Epithelial cell of esophagus (primary cell): ENCODE results near the gene SCUBE1.

ENCODE experiments used
- DNase-seq: peaks from one replicate; pipeline ENCODE4 v3.0.0; 2010; ENCODE audit warnings: low read depth
- H3K4me3 ChIP-seq: 2 replicates; pipeline ENCODE4 v1.5.1; 2011; ENCODE audit warnings: mild to moderate bottlenecking, low read length, control low read depth
- TF ChIP-seq, protein P1 (sequence below): IDR thresholded peaks from 2 replicates; pipeline ENCODE4 v1.5.1; 2011; ENCODE audit warnings: low read depth, mild to moderate bottlenecking, low read length, control low read depth, inconsistent platforms; ENCODE audit not compliant: insufficient read depth; ENCODE audit errors: missing control alignments

Gene SCUBE1

GRCh38 chr22:43170131-43170480 lies 173.1 kb downstream of the SCUBE1 start:
- H3K4me3 ChIP-seq: no peak overlapping the region
- DNase-seq: no peak
- TF ChIP-seq, protein P1, sequence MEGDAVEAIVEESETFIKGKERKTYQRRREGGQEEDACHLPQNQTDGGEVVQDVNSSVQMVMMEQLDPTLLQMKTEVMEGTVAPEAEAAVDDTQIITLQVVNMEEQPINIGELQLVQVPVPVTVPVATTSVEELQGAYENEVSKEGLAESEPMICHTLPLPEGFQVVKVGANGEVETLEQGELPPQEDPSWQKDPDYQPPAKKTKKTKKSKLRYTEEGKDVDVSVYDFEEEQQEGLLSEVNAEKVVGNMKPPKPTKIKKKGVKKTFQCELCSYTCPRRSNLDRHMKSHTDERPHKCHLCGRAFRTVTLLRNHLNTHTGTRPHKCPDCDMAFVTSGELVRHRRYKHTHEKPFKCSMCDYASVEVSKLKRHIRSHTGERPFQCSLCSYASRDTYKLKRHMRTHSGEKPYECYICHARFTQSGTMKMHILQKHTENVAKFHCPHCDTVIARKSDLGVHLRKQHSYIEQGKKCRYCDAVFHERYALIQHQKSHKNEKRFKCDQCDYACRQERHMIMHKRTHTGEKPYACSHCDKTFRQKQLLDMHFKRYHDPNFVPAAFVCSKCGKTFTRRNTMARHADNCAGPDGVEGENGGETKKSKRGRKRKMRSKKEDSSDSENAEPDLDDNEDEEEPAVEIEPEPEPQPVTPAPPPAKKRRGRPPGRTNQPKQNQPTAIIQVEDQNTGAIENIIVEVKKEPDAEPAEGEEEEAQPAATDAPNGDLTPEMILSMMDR: no peak

DNA sequence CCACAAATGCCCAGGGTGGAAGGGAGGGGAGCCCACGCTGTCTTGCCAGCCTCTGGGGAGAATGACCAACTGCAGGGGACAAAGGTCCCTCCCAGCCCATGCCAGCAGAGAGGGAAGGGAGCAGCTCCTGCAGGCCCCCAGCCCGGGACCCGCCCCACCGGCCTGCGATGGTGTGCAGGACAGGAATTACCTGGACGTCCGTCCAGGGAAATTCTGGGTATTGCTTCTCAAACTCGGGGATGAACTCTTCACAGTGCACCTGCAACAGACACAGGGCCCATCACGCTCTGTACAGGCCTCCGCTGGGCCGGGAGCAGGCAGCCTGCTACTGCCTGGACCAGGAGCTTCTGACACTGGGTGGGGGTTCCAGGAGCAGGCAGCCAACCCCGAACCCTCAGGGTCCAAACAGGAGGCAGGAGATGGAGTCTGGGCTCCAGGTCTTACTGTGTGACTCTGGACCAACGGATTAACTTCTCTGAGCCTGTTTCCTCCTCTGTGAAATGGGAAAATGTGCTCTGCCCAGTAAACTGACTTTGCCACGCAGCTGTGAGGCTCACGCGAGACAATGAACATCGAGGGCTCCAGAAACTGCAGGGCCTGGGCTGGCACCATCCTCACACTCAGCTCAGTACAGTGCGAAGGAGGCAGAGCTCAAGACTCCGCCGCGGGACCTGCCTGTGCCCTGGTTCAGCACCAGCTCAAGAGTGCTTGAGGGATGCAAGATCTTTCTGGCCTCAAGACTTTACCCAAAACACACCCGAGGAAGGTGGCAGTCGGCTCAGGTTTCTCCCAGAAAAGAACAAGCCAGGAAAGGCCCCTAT lies 173.7 kb downstream of the SCUBE1 start:
- no peak overlapping the region for H3K4me3 ChIP-seq
- TF ChIP-seq, protein P1: no peak

GRCh38 chr22:43168471-43169309 lies 174.5 kb downstream of the SCUBE1 start:
- TF ChIP-seq, protein P1: no peak
- no peak for DNase-seq
- no peak overlapping the region for H3K4me3 ChIP-seq

More for the DNA sequence above, 173.7 kb downstream of the SCUBE1 start:
- no peak for DNase-seq

- TF ChIP-seq, protein P1: no peak
- DNase-seq: no peak
- H3K4me3 ChIP-seq: no peak overlapping the region
Observed at GRCh38 chr22:43167001-43167589, 176.1 kb downstream of the SCUBE1 start.

DNA sequence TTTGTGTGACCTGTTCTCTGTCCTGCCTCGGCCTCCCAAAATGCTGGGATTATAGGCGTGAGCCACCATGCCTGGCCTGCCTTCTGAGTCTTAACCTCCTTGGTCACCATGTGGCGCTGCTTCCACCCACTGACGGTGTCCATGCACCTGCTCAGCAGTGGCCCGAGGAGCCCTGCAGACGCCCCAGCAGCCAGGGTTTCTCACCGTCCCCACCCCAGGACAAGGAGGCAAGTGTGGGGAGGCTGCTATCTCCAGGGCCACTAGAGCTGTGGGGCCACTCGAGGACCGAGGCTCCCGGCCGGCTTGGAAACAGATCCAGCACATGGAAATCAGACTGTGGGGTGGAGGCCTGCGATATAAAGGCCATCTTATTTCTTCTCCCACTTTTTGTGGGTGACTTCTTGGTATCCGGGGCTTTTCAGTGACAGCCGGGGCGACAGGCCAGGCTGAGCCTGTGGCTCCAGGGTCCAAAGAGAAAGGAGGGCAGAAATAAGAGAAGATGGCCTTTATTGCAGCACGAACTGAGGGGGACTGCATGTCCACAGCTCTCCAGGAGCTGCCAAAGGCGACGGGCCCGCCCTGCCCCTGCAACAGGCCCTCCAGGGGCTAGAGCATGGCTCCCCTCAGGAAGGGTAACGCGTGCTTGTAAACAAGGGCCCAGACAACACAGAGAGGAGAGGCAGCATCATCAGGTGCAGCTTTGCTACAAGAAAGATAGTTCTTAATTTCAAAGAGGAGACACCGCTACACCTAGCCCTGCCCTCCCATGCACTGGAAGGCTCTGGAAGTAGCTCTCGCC lies 176.8 kb downstream of the SCUBE1 start:
- no peak overlapping the region for H3K4me3 ChIP-seq
- no peak for DNase-seq
- TF ChIP-seq, protein P1: no peak

DNA sequence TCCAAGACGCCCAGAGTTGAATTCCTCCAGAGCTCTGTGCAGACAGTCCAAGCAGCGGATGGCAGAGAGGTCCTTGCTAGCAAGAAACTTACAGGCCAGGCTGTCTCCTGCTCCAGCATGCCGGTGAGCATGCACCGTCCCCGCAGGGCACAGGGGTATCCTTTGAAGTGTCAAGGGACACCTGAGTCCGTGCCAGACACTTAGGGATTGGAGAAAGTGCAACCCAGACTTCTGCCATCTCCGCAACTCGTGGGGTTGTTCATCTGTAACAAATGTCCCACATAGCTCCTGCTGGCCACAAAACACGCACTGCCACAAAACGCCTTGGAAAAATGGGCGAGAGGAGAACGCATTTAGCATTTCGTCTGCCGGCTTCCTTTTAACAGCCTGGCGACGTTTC lies 178.5 kb downstream of the SCUBE1 start:
- TF ChIP-seq, protein P1: no peak
- H3K4me3 ChIP-seq: no peak overlapping the region
- no peak for DNase-seq
